OCI-M1 (cell line): Measurements from ENCODE around the gene TRAPPC11.

ENCODE experiments used
- DNase-seq: peaks from one replicate; lab custom pipeline; 2025; lab: John Stamatoyannopoulos, UW

The TRAPPC11 gene

GRCh38 chr4:183758061-183758757 lies 99.1 kb downstream of the TRAPPC11 start:
- DNase-seq = no peak

- DNase-seq = peak; percentile 79
Measured at GRCh38 chr4:183758758-183759447, 99.8 kb downstream of the TRAPPC11 start.

- DNase-seq = no peak
Measured at GRCh38 chr4:183760326-183760725, 101.2 kb downstream of the TRAPPC11 start.
